GM19023 (cell line): Measurements from ENCODE around the gene CCDC187.

Experiments
- ATAC-seq: cut with Tn5 transposase; IDR thresholded peaks from one replicate; pipeline ENCODE4 v1.9.1; 2021; ENCODE audit warnings: mild to moderate bottlenecking, moderate library complexity; ENCODE audit not compliant: unreplicated experiment

CCDC187 gene

DNA sequence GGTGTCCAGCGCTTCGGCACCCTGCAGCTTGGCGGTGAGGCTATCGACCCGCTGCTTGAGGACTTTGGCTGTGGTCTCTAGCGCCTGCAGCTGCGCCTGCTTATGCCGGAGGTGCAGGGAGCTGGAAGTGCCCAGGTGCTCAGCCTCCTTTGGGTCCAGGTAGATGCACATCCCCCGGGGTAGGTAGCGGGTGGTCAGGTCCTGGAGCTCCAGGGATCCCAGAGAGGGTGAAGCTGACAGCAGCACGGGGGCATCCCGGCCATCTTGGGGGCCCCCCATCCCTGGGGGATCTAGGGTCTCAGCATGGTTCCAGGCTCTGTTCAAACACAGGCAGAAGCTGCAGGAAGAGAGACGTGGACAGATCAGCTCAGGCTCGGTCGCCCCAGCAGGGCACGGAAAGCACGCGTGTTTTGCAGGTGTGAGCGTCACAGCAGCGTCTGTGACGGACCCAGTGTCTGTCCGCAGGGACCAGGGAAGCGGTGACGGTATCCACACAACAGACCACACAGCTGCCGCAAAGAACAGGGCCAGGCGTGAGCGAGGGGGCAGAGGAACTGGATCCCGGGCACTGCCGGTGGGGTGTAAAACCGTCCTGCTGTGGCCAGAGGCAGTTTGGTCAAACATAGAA lies 17.4 kb downstream of the CCDC187 start:
- no peak for ATAC-seq

DNA sequence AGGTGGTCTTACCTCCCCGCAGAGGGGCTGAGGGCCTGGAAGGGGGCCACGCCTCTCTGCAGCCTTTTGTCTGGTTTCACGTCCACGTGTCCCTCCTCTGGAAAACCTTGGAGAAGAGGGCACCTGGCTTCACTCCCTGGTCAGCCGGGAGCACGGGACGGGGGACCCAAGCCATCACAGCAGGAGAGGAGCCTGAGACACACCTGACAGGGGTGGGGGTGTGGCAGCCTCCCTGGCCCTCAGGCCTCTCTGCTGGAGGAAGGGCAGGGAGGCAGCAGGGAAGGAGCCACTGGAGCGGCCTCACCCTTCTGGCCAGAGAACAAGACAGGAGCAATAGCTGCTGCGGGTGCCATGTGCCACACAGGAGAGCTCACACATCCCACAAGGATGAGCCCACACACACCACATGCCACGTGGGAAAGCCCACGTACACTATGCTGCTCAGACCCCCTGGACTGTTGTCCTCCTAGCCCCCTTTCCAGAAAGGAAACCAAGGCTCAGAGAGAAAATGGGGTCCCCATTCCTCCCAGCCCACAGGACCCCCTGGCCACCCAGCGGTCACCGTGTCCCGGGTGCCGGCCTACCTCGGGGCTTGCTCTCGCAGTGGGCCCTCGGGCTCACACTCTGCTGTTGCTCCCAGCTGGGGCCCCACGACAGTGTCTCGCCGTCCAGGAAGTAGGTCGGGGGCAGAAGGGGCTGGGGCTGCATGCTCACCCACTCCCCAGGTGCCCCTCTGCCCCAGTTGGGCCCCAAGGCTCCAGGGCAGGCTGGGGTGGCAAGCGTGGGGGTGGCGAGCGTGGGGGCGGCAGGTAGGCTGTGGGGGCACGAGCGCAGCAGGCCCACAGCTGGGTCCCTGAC lies 18.2 kb downstream of the CCDC187 start:
- no peak for ATAC-seq

DNA sequence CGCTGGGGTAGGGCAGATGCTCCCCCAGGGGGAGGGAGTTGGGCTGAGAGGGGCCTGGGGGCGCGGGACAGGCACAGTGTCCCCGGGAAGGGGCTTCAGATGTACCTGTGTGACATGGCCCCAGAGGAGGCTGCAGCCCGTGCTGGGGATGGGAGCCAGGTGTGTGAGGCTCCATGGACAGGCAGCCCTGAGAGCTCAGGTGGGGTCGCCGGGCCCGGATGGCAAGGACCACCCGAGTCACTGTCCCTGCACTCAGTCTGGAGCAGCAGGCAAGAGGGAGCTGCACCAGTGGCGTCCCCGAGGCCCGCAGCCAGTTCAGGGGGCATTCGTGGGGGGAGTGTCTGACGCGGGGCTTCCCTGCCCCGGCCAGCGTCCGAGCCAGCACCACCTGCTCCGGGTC lies 18.9 kb downstream of the CCDC187 start:
- ATAC-seq, result no peak

DNA sequence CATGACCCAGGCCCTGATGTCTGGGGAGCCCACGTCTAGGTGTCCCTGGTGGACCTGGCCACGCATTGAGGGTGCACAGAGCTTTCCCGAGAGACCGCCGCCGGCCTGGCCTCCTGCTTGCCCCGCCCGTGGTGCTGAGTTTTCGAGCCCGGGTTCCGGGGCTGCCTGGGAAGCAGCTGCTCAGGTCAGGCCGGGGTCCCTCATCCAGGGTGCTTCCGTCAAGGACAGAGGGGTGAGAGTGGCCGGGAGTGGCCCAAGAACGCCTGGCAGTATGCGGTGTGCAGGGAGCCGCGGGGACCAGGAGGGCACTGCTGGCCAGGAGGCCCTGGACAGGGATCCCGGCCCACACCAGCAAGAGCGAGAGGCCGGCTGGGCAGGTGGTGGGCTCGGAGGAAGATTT lies 19.6 kb downstream of the CCDC187 start:
- ATAC-seq, result no peak

DNA sequence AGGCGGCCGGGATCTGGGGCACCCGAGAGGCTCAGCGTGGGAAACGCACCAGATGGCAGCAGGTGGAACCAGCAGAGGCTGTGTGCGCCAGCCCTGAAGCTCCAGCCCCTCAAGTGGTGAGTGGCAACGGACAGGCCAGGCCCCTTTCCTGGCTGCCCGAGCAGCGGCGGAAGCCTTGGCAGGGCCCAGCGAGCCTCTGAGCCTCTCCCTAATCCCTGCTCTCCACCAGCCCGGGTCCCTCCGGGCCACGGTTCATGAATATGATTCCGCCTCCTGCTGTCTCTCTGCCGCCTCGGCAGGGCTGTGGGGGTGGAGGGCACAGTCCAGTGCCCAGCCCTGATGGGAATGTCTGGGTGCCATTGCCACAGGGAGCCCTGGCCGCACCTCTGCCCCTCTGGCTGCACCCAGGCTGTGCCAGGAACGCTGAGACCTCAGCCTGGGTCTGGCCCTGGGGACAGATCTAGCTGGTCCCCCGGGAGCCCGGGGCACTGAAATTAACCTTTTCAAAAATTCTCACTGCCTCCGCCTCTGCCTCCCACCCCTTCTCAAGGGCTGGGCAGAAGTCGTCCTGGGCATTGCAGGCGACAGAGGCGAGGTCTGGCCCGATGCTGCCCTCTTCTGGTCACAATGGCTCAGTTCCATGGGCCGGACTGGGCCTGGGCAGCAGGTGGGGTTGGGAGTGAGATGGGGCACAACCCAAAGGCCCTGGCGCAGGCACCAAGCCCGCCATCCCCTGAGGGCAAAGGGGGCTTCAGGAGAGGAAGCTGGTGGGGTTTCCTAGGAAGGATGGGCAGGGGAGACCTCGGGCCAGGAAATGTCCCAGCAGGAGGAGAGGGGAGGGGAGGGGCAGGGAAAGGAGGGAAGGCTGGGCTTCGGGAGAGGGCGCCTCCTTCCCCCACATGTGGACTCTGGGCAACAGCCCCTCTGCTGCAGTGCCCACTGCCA lies 20.3 kb downstream of the CCDC187 start:
- ATAC-seq, result peak; percentile 70

DNA sequence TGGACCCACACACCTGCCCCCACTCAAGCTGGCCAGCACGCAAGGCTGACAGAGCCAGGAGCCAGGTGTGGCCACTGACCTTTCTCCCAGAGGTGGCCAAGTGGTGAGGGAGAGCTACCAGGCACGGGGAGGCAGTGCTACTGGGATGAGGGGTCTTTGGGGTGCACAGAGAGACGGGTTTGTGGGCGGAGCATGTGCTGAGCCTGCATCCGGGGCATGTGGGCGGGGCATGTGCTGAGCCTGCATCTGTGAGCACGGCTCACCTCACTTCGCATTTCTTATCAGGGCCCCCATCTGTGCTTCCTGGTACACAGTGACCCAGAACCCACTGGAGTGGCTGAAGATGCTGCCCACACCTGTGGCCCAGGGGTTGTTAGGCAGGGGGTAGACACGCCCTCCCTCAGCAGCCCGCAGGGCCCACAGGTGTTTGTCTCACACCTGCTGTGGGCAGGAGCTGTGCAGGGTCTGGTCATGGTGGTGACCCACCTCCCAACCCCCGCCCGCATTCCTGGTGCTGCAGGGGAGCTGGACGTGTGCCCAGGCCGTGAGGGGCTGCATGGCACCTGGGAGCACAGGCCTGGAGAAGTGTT lies 21.5 kb downstream of the CCDC187 start:
- no peak for ATAC-seq

DNA sequence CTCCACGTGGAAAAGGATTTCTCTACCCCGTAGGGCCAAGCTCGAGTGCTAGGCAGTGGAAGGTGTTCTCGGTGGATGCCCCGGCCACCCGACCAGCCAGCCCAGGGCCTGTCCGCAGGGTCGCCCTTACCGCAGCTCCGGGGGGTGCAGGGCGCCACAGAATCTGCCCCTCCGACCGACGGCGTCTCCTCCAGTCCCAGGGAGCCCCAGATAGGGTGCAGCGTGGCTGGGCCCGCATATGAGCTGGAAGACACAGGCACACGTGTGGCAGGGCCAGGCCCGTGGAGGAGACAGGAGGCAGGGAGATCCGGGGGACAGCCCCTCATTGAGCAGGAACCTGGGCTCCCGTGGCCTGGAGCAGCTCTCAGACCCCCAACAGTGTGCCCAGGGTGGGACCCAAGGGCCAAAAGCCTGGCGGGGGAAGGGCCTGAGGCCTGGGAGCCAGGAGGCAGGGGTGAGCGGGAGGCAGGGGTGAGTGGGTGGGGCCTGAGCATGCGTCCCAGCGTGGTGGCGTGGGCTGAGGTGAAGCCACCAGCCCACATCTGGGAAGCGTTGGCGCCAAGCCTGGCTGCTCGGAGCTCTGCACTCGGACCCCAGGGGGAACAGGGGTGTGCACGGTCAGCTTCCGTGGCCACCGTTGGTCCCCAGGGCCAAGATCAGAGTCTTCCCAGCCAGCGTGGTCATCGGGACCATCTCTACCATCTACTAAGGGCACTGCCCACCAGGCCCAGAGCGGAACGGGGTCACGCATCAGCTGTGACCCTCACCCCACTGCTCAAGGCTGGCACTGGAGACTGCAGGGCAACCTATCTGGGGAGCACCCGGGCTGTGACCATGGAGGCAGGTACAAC lies 22.2 kb downstream of the CCDC187 start:
- ATAC-seq, result no peak

DNA sequence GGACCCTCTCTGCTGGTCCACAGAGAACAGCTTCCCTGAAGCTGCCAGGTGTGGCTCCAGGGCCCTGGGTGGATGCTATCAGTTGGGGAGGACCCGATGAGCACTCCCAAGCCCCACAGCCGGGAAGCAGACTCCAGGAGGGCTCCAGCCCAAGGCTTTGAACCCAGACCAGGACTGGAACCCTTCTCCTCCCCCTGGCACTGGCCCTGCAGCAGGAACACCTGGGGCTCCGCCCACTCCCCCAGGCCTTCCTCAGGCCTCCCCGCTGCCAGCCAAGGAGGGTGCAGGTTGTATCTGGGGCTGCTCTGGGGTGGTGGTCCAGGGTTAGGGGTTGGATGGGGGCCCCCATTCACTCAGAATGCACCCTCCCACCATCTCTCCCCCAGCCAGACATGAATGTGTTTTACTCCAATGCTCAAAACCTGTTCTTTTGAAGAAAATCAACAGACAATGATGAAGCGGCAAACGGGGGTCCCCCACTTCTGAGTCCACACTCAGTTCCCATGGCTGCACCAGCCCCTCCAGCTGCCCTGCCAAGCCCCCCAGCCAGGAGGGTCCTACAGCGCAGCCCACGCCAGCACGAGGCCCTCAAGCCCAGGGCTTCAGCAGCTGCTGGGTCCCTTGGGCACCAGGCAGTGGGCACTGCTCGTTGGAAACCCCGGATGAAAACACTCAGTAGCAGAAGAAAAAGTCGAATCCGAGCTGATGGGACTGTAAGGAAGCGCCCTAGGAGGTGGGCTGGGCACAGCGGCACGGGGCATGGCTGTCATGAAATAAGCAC lies 23.2 kb downstream of the CCDC187 start:
- no peak for ATAC-seq

DNA sequence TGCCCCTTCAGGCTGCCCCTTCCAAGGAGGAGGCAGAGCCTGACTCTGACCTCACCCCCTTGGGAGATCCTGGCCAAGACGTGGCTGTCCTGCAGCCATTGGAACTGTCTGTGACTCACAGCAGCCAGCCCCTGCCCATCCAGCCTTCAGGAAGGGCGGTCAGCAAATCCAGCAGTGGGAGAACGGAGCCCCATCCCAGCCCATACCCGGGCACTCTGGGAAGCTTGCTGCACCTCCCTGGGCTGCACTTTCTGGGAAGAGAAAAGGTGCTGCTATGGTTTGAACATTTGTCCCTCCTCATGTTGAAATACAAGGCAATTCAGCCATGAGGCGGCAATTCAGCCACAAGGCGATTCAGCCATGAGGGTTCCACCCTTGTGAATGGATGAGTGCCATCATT lies 24.4 kb downstream of the CCDC187 start:
- no peak for ATAC-seq

DNA sequence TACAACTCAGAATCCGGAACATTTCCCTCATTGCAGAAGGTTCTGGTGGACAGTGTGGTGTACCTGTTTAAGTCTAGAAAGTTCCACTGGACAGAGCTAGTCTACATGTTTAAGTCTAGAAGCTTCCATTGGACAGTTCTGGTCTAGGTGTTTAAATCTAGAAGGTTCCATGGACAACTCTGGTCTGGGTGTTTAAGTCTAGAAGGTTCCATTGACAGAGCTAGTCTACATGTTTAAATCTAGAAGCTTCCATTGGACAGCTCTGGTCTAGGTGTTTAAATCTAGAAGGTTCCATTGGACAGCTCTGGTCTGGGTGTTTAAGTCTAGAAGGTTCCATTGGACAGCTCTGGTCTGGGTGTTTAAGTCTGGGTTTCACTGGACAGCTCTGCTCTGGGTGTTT lies 25.0 kb downstream of the CCDC187 start:
- ATAC-seq, result no peak

DNA sequence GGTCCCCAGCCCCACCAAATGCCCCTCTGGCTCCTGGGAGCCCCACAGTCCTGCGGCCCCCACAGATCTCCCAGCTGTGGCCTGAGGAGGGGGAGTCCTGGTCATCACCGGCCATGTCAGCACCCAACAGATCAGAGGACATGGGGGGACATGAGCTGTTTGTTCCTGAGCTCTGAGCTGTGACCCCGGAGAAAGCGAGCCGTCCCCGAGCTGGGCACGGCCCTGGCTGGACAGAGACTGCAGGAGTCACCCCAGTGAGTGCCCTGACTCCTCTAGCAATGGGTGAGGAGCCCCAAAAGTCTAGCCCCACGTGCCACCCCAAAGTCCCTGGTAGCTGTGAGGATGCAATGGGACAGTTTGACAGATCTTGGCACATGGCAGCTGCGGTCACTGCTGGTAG lies 25.7 kb downstream of the CCDC187 start:
- ATAC-seq, result no peak

DNA sequence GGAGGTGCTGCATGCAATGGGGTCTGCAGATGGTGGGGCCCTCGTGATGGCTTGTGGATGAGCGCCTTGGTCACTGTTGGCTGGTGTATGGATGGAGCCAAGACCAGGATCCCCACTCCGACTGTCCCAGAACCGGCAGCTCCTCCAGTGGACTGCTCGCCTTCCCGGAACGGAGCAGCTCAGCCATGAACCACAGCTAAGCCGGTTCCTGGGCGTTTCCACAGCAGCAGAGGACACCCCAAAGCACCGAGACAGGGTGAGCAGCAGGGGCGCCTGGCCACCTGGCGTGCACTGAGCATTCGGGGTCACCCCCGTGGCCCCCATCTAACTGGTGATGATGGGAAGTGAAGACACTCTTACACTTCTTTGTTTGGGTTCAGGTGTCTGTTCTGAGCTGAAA lies 26.1 kb downstream of the CCDC187 start:
- no peak for ATAC-seq

DNA sequence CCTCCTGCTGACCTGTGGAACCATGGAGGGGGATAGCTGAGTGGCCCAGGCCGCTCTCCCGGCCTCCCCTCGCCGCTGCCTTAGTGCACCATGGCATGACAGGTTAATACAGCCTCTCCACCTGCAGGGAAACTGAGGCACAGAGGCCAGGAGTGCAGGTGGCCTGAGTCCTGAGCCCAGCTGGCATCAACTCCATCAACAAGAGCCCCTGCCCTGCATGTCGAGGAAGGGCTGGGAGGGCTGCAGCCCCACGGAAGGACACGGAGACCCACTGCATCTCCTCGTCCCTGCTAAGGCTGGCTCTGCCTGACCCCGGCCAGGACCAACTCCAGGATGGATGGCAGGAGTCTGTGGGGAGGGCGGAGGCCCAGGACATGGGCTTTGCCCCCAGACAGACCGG lies 27.2 kb downstream of the CCDC187 start:
- ATAC-seq, result no peak

DNA sequence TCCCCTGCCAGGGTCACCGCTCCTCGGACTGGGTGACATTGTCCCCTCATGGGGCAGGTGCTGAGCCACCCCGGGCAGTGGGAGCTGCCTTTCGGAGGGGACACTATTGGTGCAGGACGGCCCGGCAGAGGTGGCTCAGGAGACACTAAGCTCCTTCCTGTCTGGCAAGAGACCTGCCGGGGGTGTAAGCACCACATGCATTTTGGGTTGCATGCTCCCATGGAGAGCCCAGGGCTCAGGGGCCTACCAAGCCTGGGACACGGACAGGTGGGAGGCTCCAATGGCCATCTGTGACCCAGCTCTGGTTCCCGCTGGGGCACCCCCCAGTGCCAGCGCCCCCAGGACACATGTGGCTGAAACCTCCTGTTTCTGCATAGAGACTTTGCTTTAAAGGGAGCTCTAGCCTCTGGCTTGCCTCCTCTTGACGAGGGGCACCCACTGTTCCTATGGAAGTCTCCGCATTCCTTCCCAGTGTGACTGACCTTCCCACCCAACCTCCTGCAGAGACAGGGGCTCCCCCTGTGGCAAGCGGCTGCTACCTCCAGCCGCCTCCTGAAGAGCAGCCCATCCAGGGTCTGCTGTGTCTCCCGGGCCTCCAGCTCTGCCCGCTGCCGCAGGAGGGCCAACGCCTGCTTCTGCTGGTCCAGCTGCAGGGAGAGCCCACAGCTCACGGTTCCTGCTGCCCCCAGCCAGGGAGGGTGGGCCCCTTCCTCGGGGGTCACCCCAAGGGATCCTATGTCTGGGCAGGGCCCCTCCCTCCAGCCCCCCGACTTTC lies 28.1 kb downstream of the CCDC187 start:
- ATAC-seq, result no peak

DNA sequence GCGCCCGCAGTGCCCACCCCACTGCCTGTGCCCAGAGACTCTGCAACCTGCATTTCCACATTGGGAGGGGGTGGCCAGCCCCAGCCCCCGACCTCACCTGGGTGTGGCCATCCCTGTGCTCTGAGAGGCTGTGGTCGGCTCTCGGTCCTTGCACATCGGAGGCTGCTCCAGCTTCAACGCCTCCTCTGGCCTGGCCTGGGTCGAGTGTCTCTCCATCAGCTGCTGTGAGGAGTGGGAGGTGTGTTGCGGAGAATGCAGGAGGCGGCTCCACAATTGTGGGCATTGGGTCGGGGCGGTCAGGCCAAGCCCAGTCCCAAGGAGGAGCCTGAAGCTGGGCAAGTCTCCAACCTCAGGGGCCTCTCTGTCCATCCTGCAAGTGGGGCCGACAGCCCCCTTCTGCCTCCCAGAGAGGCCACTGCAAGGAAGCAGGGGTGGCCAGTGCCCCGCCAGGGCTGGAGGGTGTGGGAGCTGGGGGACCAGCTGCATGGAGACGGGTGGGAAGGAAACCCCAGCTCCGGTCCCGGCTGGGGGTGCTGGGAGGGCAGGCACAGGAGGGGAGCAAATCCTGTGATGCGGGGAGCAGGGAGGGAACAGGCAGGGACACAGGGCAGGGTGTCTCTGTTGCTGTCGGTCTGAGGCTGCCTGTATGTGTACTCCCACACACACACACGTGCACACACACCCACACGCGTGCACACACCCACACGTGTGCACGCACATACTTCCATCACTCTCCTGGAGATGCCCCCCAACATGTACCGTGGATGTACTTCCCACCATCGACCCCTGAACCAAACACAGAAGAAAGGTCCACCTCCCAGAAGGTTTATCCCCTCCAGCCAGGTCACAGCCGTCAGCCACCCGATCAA lies 28.9 kb downstream of the CCDC187 start:
- ATAC-seq, result no peak

DNA sequence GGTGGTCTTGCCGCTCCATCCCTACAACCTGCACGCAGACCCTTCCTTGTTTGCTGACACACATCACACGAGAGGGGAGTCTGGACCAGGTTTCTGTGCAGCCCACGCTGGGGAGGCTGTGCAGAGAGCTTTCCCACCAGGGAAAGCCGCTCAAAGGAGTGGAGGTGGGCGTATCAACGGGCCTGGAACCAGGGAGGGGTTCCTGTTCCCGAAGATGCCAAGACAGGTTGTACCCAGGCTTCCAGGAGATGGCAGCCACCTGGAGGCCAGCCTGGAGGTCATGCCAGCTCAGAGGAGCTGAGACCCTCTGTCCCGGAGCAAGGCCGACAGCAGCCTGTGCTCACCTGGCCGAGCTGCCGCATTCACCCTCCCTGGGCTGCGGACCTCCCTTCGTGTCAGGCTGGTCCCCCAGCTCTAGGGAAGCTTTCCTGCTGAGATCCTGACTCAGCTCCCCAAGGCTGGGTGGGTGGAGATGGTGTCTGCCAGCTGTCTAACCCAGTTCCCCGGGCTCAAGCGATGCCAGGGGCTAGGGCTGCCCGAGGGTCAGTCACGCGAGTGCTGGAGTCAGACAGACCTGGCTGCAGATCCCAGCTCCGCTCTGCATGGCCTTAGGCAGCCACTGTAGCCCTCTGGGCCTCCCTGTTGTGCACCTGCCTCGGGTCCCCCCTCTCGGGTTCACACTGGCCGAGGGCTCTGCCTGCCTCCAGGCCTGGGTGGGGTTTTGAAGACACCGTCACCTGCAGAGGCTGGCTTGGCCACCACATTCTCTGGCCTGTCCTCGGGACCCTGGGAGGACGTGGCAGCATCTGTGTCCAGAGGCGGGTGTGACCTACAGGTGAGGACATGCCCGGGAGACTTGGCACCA lies 29.7 kb downstream of the CCDC187 start:
- no peak for ATAC-seq
